Mesothelial cell of epicardium (in vitro differentiated cells): ENCODE results near the gene SSUH2. TPM values are rescaled to one million over a fixed set of nuclear protein-coding genes. Genes with fewer than 3 reads are reported as not detected.

ENCODE experiments used
- DNase-seq, 2 experiments: peaks; one replicate each; pipeline ENCODE4 v3.0.0; 2021; ENCODE audit warnings: low spot score in 2 of 2; ENCODE audit not compliant: unreplicated experiment in 2 of 2
- H3K27ac Mint-ChIP-seq: 2 replicates; pipeline ENCODE4 v1.8.0; 2021; ENCODE audit warnings: mixed read lengths
- H3K27me3 Mint-ChIP-seq: 2 replicates; pipeline ENCODE4 v1.8.0; 2021; ENCODE audit warnings: low read depth, mixed read lengths
- H3K36me3 Mint-ChIP-seq: 2 replicates; pipeline ENCODE4 v1.8.0; 2021; ENCODE audit warnings: mixed read lengths
- H3K4me1 Mint-ChIP-seq: 2 replicates; pipeline ENCODE4 v1.8.0; 2021; ENCODE audit warnings: mixed read lengths
- H3K4me3 Mint-ChIP-seq: 2 replicates; pipeline ENCODE4 v1.8.0; 2021; ENCODE audit warnings: mild to moderate bottlenecking, moderate library complexity, mixed read lengths
- H3K9me3 Mint-ChIP-seq: 2 replicates; pipeline ENCODE4 v1.8.0; 2021; ENCODE audit warnings: mixed read lengths
- CTCF ChIP-seq: fragments of 200-600 bp; sonication (generic); IDR thresholded peaks from one replicate; pipeline ENCODE4 v1.5.0; 2021; ENCODE audit warnings: antibody characterized with exemption; ENCODE audit not compliant: unreplicated experiment
- total RNA-seq: library from RNA; stranded (reverse); gene quantifications from 3 replicates; pipeline ENCODE4 v1.2.1, GENCODE V29; 2021

Gene SSUH2
- total RNA-seq, 1 donor from 2014 or later: 1.3 TPM

DNA sequence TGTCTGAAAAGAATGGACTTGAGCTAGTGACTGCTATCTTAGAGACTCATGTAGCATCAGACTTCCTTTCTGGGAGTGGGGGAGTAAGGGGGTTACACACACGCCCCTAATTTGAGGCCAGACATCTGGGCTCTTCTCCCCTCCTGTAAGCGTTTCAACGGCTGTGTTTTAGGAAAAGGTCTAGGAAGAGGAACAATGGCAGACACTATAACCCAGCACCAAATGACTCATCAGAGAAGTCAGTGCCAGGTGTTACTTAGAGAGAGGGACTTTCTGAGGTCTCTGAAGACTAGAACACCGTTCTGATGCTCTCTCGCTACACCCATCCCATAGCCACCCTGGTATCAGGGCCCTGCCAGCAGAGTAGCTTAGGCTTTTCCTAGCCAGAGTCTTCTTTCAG is 65.5 kb downstream of the SSUH2 start:
- no peak for DNase-seq
- no peak overlapping the region for H3K4me3 Mint-ChIP-seq
- H3K27ac Mint-ChIP-seq: no peak overlapping the region
- H3K4me1 Mint-ChIP-seq: no peaks in the 10 kb centered on the region
- TF ChIP-seq CTCF: no peak
- peaks cover 4% of the 10 kb centered on the region for H3K36me3 Mint-ChIP-seq
- peaks cover 6% of the 10 kb centered on the region for H3K9me3 Mint-ChIP-seq
- H3K27me3 Mint-ChIP-seq: no peaks in the 10 kb centered on the region

GRCh38 chr3:8578282-8578681 is 66.3 kb downstream of the SSUH2 start:
- DNase-seq: no peak
- no peak overlapping the region for H3K4me3 Mint-ChIP-seq
- H3K9me3 Mint-ChIP-seq: peaks cover 6% of the 10 kb centered on the region
- TF ChIP-seq CTCF: no peak
- H3K36me3 Mint-ChIP-seq: peaks cover 4% of the 10 kb centered on the region
- no peaks in the 10 kb centered on the region for H3K4me1 Mint-ChIP-seq
- H3K27me3 Mint-ChIP-seq: no peaks in the 10 kb centered on the region
- H3K27ac Mint-ChIP-seq: no peak overlapping the region

GRCh38 chr3:8576841-8577571 is 67.6 kb downstream of the SSUH2 start:
- H3K4me1 Mint-ChIP-seq: no peaks in the 10 kb centered on the region
- H3K27me3 Mint-ChIP-seq: no peaks in the 10 kb centered on the region
- H3K27ac Mint-ChIP-seq: no peak overlapping the region
- no peak overlapping the region for H3K4me3 Mint-ChIP-seq
- peaks cover 6% of the 10 kb centered on the region for H3K9me3 Mint-ChIP-seq
- no peak for DNase-seq
- H3K36me3 Mint-ChIP-seq: peaks cover 8% of the 10 kb centered on the region
- no peak for TF ChIP-seq CTCF

DNA sequence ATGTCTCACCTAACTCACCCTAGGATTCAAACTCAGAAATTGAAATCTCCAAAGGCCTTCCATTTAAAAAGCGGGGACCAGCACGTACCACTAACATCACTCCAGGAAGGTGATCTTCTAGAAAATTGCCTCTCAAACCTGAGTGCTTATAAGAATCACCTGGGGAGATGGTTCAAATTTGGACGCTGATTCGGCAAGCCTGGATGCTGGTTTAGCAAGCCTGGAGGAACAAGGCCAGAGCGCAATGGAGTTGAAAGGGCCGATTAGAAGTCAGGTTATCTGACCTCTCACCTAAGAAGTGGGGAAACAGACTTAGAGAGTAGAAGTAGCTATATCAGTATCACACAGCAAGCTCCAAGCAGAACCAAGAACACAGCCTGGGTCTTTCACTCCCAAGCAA is 68.2 kb downstream of the SSUH2 start:
- no peaks in the 10 kb centered on the region for H3K27me3 Mint-ChIP-seq
- no peak overlapping the region for H3K27ac Mint-ChIP-seq
- no peaks in the 10 kb centered on the region for H3K4me1 Mint-ChIP-seq
- no peak for DNase-seq
- H3K4me3 Mint-ChIP-seq: no peak overlapping the region
- H3K9me3 Mint-ChIP-seq: peaks cover 6% of the 10 kb centered on the region
- peaks cover 9% of the 10 kb centered on the region for H3K36me3 Mint-ChIP-seq
- TF ChIP-seq CTCF: no peak

DNA sequence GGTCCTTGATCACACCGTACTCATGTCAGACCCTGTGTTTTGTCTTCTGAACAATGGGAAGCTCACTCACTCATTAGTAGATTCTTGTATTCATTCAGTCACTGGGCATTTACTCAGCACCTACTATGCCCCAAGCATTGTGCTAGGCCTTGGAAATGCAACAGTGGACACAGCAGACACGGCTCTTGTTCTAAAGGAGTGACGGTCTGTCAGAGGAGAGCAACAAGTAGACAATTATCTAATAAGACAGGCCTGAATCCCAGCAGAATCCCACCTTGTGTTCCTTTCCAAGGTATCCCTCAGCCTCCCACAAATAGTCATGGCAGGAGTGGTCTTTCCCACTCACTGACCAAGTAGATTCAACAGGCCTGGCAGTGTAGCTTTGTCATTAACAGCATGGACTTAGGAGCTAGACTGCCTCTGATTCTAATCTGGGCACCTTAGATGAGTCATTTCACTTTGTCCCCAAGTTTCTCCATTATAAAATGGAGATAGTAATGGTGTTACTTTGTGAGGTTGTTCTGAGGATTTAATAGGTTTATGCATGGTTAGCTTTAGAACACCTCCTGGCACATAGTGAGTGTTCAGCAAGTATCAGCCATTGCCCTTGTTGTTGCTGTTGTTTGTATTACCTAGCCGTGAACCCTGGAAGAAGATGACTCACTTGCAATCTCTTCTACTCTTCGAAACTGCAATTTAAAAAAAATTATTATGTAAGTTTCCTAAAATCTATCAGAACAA is 69.1 kb downstream of the SSUH2 start:
- no peaks in the 10 kb centered on the region for H3K4me1 Mint-ChIP-seq
- H3K27me3 Mint-ChIP-seq: no peaks in the 10 kb centered on the region
- DNase-seq: no peak
- no peak overlapping the region for H3K4me3 Mint-ChIP-seq
- H3K27ac Mint-ChIP-seq: no peak overlapping the region
- TF ChIP-seq CTCF: no peak
- H3K36me3 Mint-ChIP-seq: peaks cover 13% of the 10 kb centered on the region
- peaks cover 6% of the 10 kb centered on the region for H3K9me3 Mint-ChIP-seq
